ENCODE results near the gene AMOTL1.

AMOTL1 gene

DNA sequence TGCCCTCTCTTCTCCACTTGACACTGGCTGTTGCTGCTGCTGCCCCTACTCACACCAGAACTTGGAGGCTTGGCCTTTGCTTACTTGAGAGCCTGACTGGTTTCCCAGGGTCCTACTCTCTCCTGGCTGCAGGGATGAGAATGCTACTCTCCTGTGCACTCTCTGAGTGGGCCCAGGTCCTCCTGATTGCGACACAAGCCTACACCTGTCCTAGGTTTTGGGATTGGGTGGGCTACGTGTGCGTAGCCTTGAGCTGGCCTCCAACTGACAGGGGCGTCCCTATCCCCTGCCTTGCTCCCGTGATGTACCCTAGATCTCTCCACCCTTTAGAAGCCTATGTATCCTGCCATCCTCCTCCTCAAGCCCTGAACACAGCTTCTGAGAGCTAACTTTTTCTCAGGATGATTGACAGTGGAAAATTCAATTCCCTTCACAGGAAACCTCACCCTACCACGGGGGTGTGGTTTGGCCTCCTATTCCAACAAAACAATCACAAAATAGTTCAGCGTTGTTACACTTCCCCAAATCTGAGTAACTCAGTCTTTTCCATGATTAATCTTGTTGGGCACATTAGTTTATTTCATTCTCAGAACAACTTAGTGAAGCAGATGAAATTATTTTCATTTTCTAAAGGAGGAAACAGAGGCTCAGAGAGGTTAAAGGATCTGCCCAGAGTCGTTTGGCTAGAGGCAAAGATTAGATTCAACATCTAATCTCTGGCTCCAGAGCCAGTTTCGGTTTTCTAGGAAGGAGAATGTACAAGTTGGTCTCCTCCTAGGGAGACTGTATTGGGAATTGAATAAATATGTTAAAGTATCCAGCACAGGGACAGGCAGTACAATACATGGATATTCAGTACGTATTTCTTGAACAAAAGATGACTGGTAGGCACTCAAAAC, 17.6 kb upstream of the AMOTL1 start:
- no peak overlapping the region for H3K4me3 ChIP-seq (replicated peaks in 1 of 2; ENCODE audit: low read depth in 2 of 2, low read length in 2 of 2)
- no peak for DNase-seq (ENCODE audit: low read depth in 2 of 2)
- no peak for TF ChIP-seq CTCF (IDR thresholded peaks at IDR 0.05; ENCODE audit: low read depth, low read length)

- DNase-seq (ENCODE audit: low read depth in 2 of 2) = no peak
- TF ChIP-seq CTCF (IDR thresholded peaks at IDR 0.05; ENCODE audit: low read depth, low read length) = no peak
- no peak overlapping the region for H3K4me3 ChIP-seq (replicated peaks in 1 of 2; ENCODE audit: low read depth in 2 of 2, low read length in 2 of 2)
Measured at GRCh38 chr11:94751218-94751609, 16.9 kb upstream of the AMOTL1 start.

DNA sequence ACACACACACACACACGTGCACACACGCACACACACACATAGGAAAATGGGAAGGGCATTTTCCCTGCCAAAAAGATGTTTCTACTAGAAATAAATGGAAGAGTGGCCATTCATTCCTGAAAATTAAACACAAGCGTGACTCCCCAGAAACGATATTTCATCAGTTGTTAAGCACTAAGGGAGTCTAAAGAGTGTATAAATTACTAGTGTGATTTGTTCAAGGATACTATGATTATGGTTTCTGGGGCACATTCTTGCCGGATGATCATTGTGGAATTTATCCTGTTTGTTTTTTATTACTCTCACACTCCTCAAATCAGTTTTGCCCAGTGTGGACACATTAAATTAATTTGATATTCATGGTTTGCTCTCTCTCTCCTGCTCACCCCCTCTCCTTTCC, 16.4 kb upstream of the AMOTL1 start:
- no peak for DNase-seq (ENCODE audit: low read depth in 2 of 2)
- H3K4me3 ChIP-seq (replicated peaks in 1 of 2; ENCODE audit: low read depth in 2 of 2, low read length in 2 of 2) = no peak overlapping the region
- no peak for TF ChIP-seq CTCF (IDR thresholded peaks at IDR 0.05; ENCODE audit: low read depth, low read length)

- no peak for DNase-seq (ENCODE audit: low read depth in 2 of 2)
- no peak overlapping the region for H3K4me3 ChIP-seq (replicated peaks in 1 of 2; ENCODE audit: low read depth in 2 of 2, low read length in 2 of 2)
- TF ChIP-seq CTCF (IDR thresholded peaks at IDR 0.05; ENCODE audit: low read depth, low read length) = no peak
Measured at GRCh38 chr11:94753630-94754029, 14.5 kb upstream of the AMOTL1 start.

DNA sequence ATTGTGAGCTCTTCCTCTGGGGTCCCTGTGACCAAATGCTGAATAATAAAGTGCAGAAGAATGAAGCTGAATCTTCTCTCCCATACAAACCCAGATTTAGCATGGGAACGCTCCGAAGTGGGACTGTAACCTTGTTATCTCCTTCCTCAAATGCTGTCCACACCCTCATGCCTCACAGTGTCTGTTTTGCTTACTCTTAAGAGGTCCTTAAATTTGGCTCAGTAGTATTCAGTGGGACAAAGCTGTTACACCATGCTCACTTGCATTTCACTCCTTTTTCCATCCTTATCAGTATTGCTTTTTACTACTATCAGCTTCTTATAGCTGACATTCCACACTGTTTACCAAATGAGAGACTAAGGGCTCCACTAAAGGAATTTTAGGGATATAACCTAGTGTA, 13.8 kb upstream of the AMOTL1 start:
- H3K4me3 ChIP-seq (replicated peaks in 1 of 2; ENCODE audit: low read depth in 2 of 2, low read length in 2 of 2) = no peak overlapping the region
- no peak for TF ChIP-seq CTCF (IDR thresholded peaks at IDR 0.05; ENCODE audit: low read depth, low read length)
- DNase-seq (ENCODE audit: low read depth in 2 of 2) = no peak

- H3K4me3 ChIP-seq (replicated peaks in 1 of 2; ENCODE audit: low read depth in 2 of 2, low read length in 2 of 2) = no peak overlapping the region
- no peak for TF ChIP-seq CTCF (IDR thresholded peaks at IDR 0.05; ENCODE audit: low read depth, low read length)
- no peak for DNase-seq (ENCODE audit: low read depth in 2 of 2)
Measured at GRCh38 chr11:94754819-94755218, 13.3 kb upstream of the AMOTL1 start.

Data from cardiac fibroblast (primary cell).